Loucy (cell line): Measurements from ENCODE around the gene ABLIM1.

Source experiments
- EZH2phosphoT487 ChIP-seq: fragments of 200-600 bp; IDR thresholded peaks from 2 replicates; pipeline ENCODE4 v1.6.1; 2018; ENCODE audit warnings: antibody characterized with exemption, mild to moderate bottlenecking, moderate library complexity, borderline replicate concordance
- TF ChIP-seq, protein P1 (sequence below): fragments of 200-600 bp; sonication (generic); conservative IDR thresholded peaks from 2 replicates; pipeline ENCODE4 v1.5.1; 2014; ENCODE audit warnings: mild to moderate bottlenecking, antibody characterized with exemption, low read length

DNA sequence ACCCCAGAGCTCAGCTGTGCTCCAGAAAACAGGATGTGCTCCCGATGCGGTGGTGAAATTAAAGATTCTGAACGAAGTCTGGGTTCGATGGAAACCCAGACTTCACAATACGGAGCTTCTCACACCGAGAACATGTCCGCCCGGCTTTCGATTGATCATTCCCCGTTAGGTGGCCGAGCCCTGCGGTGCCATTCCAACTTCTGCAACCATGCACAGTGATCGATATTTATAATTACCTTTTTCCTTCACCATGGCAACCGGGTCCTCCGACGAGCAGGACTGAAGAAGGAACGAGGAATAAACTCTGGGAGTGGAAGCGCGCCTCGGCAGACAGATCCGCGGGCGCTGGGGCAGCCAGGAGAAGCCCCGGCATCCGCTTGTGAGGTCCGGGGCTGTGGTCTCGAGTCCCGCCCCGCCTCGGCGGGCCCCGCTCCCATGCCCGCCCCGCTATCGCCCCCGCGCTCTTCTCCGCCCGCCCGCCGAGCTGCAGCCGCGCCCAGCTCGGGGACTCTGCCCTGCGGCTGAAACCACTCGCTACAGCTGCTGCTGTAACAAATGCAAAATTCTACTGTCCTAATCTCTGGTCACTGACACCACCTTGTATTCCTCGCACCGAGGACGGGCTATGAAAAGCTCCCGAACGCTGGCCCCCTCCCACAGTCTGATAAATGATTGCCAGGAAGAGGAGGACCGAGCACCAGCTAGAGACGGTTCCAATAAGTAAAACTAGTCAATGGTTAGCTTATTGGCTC lies 26.2 kb downstream of the ABLIM1 start:
- TF ChIP-seq, protein P1, sequence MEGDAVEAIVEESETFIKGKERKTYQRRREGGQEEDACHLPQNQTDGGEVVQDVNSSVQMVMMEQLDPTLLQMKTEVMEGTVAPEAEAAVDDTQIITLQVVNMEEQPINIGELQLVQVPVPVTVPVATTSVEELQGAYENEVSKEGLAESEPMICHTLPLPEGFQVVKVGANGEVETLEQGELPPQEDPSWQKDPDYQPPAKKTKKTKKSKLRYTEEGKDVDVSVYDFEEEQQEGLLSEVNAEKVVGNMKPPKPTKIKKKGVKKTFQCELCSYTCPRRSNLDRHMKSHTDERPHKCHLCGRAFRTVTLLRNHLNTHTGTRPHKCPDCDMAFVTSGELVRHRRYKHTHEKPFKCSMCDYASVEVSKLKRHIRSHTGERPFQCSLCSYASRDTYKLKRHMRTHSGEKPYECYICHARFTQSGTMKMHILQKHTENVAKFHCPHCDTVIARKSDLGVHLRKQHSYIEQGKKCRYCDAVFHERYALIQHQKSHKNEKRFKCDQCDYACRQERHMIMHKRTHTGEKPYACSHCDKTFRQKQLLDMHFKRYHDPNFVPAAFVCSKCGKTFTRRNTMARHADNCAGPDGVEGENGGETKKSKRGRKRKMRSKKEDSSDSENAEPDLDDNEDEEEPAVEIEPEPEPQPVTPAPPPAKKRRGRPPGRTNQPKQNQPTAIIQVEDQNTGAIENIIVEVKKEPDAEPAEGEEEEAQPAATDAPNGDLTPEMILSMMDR, result no peak
- no peak for TF ChIP-seq EZH2phosphoT487
